ENCODE results near the gene NRG3.

The NRG3 gene

DNA sequence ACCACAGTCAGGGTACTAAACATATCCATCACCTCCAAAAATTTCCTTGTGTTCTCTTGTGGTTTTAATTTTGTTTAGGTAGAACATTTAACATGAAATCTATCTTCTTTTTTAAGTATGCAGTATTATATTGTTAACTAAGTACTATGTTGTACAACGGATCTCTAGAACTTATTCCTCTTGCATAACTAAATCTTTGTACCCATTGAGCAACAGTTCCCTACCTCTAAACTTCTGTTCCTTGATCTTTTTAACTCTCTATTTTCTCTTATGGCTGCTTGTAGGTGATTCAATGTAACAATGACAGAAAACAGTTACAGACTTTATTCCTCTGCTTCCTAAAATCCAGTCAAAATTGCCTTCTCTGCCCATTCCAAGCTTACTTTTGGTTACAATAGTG, 9.9 kb downstream of the NRG3 start:
- Histone ChIP-seq H3K27ac (ENCODE audit: low read depth, low read length, poor library complexity, severe bottlenecking) (no peak overlapping the region), H3K9me3 (ENCODE audit: low read length) (no peaks in the 10 kb centered on the region), H3K9ac (ENCODE audit: low read length) (no peak overlapping the region), H3K27me3 (ENCODE audit: insufficient read depth, low read length) (no peaks in the 10 kb centered on the region), H3F3A (ENCODE audit: insufficient read depth, low read length) (no peaks in the 10 kb centered on the region), H3K36me3 (ENCODE audit: insufficient read depth, low read length) (no peaks in the 10 kb centered on the region), H3K9me2 (ENCODE audit: low read depth, low read length) (no peaks in the 10 kb centered on the region), H3K4me2 (ENCODE audit: low read length) (no peak overlapping the region), H2AFZ (ENCODE audit: low read length) (no peak overlapping the region), H3K4me1 (ENCODE audit: insufficient read depth, low read length, severe bottlenecking) (no peaks in the 10 kb centered on the region), H3K4me3 (ENCODE audit: low read depth, low read length, poor library complexity, severe bottlenecking) (no peak overlapping the region), H4K20me1 (ENCODE audit: insufficient read depth, low read length) (no peaks in the 10 kb centered on the region), H3K79me2 (ENCODE audit: insufficient read depth, low read length) (no peaks in the 10 kb centered on the region)
- no peak for TF ChIP-seq EZH2 (IDR thresholded peaks at IDR 0.05; ENCODE audit: borderline replicate concordance, low read length)
- TF ChIP-seq, protein P1, sequence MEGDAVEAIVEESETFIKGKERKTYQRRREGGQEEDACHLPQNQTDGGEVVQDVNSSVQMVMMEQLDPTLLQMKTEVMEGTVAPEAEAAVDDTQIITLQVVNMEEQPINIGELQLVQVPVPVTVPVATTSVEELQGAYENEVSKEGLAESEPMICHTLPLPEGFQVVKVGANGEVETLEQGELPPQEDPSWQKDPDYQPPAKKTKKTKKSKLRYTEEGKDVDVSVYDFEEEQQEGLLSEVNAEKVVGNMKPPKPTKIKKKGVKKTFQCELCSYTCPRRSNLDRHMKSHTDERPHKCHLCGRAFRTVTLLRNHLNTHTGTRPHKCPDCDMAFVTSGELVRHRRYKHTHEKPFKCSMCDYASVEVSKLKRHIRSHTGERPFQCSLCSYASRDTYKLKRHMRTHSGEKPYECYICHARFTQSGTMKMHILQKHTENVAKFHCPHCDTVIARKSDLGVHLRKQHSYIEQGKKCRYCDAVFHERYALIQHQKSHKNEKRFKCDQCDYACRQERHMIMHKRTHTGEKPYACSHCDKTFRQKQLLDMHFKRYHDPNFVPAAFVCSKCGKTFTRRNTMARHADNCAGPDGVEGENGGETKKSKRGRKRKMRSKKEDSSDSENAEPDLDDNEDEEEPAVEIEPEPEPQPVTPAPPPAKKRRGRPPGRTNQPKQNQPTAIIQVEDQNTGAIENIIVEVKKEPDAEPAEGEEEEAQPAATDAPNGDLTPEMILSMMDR (IDR thresholded peaks at IDR 0.05; ENCODE audit: low read length) = no peak

DNA sequence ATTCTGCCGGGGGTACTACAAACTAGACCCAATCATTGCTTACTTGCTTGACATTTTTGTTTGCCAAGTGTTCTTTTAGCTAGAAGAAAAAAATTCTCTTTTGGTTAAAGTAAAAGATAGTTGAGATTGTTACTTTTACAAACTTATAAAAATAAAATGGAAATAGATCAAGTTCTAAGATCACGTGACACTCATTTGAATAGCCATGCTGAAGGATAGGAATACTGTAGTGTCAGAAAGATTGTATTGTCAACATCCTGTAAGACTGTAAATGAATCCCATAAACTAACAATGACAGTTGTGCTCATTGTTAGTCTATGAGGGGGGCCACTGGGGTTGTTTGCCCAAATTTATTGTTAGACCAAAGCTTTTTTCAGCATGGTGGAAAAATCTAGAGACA, 10.5 kb downstream of the NRG3 start:
- Histone ChIP-seq H3K36me3 (ENCODE audit: insufficient read depth, low read length) (no peaks in the 10 kb centered on the region), H3K4me2 (ENCODE audit: low read length) (no peak overlapping the region), H3K27me3 (ENCODE audit: insufficient read depth, low read length) (no peaks in the 10 kb centered on the region), H3K79me2 (ENCODE audit: insufficient read depth, low read length) (no peaks in the 10 kb centered on the region), H4K20me1 (ENCODE audit: insufficient read depth, low read length) (no peaks in the 10 kb centered on the region), H3K27ac (ENCODE audit: low read depth, low read length, poor library complexity, severe bottlenecking) (no peak overlapping the region), H3K9me3 (ENCODE audit: low read length) (no peaks in the 10 kb centered on the region), H2AFZ (ENCODE audit: low read length) (no peak overlapping the region), H3K4me3 (ENCODE audit: low read depth, low read length, poor library complexity, severe bottlenecking) (no peak overlapping the region), H3K9ac (ENCODE audit: low read length) (no peak overlapping the region), H3K4me1 (ENCODE audit: insufficient read depth, low read length, severe bottlenecking) (no peaks in the 10 kb centered on the region), H3K9me2 (ENCODE audit: low read depth, low read length) (no peaks in the 10 kb centered on the region), H3F3A (ENCODE audit: insufficient read depth, low read length) (no peaks in the 10 kb centered on the region)
- TF ChIP-seq, protein P1 (IDR thresholded peaks at IDR 0.05; ENCODE audit: low read length) = no peak
- no peak for TF ChIP-seq EZH2 (IDR thresholded peaks at IDR 0.05; ENCODE audit: borderline replicate concordance, low read length)

DNA sequence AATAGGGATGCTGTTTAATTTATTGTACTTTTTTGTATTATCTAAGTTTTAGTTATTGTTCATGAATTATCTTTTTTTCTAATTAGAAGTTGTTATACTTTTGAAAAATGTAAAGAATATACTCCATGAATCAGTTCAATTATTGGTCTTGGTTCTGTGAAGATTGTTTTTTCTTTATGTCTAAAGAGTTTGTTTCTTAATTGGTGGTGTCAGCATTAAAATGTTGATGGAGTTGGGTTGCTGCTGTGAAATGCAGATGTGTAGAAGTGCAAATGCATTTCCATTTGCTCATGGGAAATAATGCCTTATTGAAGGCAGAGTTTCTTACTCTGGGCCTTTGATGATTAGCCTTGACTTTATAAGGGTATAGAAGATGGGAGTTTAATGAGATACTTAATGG, 11.9 kb downstream of the NRG3 start:
- H3F3A ChIP-seq (ENCODE audit: insufficient read depth, low read length) = no peaks in the 10 kb centered on the region
- no peaks in the 10 kb centered on the region for H4K20me1 ChIP-seq (ENCODE audit: insufficient read depth, low read length)
- no peak for TF ChIP-seq EZH2 (IDR thresholded peaks at IDR 0.05; ENCODE audit: borderline replicate concordance, low read length)
- TF ChIP-seq, protein P1 (IDR thresholded peaks at IDR 0.05; ENCODE audit: low read length) = no peak
- H3K4me1 ChIP-seq (ENCODE audit: insufficient read depth, low read length, severe bottlenecking) = no peaks in the 10 kb centered on the region
- no peak overlapping the region for H3K4me3 ChIP-seq (ENCODE audit: low read depth, low read length, poor library complexity, severe bottlenecking)
- H2AFZ ChIP-seq (ENCODE audit: low read length) = no peak overlapping the region
- H3K9me2 ChIP-seq (ENCODE audit: low read depth, low read length) = no peaks in the 10 kb centered on the region
- no peak overlapping the region for H3K4me2 ChIP-seq (ENCODE audit: low read length)
- H3K79me2 ChIP-seq (ENCODE audit: insufficient read depth, low read length) = no peaks in the 10 kb centered on the region
- H3K9me3 ChIP-seq (ENCODE audit: low read length) = no peaks in the 10 kb centered on the region
- no peak overlapping the region for H3K27ac ChIP-seq (ENCODE audit: low read depth, low read length, poor library complexity, severe bottlenecking)
- no peak overlapping the region for H3K9ac ChIP-seq (ENCODE audit: low read length)
- no peaks in the 10 kb centered on the region for H3K27me3 ChIP-seq (ENCODE audit: insufficient read depth, low read length)
- H3K36me3 ChIP-seq (ENCODE audit: insufficient read depth, low read length) = no peaks in the 10 kb centered on the region
